ENCODE data around the gene PIK3R3.

PIK3R3 gene

DNA sequence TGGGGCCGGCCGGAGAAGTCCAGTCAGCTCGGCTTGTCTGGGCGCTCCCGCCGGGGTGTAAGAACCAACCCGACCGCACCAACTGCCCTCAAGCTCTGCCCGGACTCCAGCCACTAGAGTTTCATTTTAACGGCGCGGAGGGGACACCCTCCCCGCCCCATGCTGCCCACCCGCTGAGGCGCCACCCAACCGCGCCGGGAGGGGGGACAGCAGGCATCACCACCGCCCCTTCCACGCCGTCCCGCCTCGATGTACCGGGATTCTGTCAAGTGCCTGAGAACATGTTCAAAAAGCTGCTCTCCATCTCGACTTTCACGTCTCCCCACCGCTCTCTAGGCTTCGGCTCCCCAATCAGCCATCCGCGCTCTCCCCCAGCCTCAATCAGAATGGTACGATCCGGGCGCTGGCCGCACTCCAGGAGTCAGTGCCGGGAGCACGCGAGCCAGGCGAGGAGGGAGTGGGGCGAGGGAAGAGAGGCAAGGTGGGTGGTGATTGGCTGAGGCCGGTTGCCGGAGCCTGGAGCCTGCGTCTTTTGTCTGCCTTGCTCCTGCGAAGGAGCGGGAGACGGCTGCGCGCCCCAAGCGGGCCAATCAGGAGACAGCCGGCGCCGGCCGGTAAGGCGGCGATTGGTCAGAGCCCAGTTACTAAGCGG is at the start of gene PIK3R3:
Gene PIK3R3, minus strand, starts transcription at position 101 of the 652 bp plus-strand sequence. CDS start 677 bp downstream, outside the sequence.
- H3K9ac ChIP-seq (ENCODE audit: low read length): peak within 1 kb of the TSS; percentile 81
- no peaks in the 10 kb centered on the region for H4K20me1 ChIP-seq (ENCODE audit: insufficient read depth, low read length)
- H2AFZ ChIP-seq (ENCODE audit: low read length): peak within 1 kb of the TSS; percentile 82; the same call in 1 of the 2 replicates
- H3K4me3 ChIP-seq (ENCODE audit: low read depth, low read length, poor library complexity, severe bottlenecking): peak within 1 kb of the TSS; percentile 77
- peak within 1 kb of the TSS; percentile 68 for H3K27ac ChIP-seq (ENCODE audit: low read depth, low read length, poor library complexity, severe bottlenecking)
- H3K9me3 ChIP-seq (ENCODE audit: low read length): no peaks in the 10 kb centered on the region
- H3K4me1 ChIP-seq (ENCODE audit: insufficient read depth, low read length, severe bottlenecking): peaks cover 25% of the 10 kb centered on the region
- H3K36me3 ChIP-seq (ENCODE audit: insufficient read depth, low read length): no peaks in the 10 kb centered on the region
- no peaks in the 10 kb centered on the region; the same call in 1 of the 2 replicates for H3K79me2 ChIP-seq (ENCODE audit: insufficient read depth, low read length)
- no peaks in the 10 kb centered on the region for H3K27me3 ChIP-seq (ENCODE audit: insufficient read depth, low read length)
- H3K9me2 ChIP-seq (ENCODE audit: low read depth, low read length): no peaks in the 10 kb centered on the region
- H3F3A ChIP-seq (ENCODE audit: insufficient read depth, low read length): no peaks in the 10 kb centered on the region
- peak within 1 kb of the TSS; percentile 94 for H3K4me2 ChIP-seq (ENCODE audit: low read length)
- TF ChIP-seq, protein P1, sequence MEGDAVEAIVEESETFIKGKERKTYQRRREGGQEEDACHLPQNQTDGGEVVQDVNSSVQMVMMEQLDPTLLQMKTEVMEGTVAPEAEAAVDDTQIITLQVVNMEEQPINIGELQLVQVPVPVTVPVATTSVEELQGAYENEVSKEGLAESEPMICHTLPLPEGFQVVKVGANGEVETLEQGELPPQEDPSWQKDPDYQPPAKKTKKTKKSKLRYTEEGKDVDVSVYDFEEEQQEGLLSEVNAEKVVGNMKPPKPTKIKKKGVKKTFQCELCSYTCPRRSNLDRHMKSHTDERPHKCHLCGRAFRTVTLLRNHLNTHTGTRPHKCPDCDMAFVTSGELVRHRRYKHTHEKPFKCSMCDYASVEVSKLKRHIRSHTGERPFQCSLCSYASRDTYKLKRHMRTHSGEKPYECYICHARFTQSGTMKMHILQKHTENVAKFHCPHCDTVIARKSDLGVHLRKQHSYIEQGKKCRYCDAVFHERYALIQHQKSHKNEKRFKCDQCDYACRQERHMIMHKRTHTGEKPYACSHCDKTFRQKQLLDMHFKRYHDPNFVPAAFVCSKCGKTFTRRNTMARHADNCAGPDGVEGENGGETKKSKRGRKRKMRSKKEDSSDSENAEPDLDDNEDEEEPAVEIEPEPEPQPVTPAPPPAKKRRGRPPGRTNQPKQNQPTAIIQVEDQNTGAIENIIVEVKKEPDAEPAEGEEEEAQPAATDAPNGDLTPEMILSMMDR (IDR thresholded peaks at IDR 0.05; ENCODE audit: low read length): no peak

DNA sequence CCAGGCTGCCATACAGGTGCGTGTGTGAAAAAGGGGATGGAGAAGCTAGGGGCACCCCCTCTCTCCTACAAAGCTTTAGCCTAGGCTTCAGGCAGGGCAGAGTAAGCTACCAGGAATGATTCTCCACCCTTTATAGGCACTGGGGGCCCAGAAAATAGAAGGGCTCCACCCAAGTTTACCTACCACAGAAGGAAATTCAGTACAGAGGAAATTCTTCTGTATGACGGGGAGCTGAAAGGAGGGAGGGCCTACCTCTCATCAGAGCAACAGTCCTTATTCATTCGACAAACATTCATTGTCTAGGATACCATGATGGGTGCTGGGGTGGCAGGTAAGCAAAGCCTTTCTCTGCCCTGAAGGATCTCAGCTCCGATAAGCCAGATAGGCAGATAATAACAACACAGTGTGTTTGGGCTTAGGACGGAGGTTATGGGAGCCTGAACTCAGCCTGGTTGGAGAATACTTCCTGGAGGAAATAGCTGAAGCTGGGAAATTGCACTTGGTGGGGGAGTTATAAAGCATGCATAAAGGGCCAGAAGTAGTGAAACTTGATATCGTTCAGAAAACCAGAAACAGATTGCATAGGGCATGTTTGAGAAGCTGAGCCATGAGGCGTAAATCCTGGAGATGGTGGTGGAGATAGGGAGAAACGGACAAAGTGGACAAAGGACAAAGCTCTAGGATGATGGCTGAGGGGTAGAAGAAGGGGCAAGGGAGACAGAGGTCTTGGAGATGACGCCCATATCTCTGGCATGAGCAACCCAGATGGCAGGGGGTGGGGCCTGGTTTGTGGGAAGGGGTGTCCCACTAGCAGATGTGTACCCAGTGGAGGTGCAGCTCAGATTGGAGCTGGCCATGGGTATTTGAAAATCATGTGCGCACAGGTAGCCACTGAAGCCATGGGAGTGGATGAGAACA is 49.2 kb upstream of the PIK3R3 start:
- Histone ChIP-seq H3K36me3 (ENCODE audit: insufficient read depth, low read length) (no peaks in the 10 kb centered on the region), H3K4me2 (ENCODE audit: low read length) (no peak overlapping the region), H3F3A (ENCODE audit: insufficient read depth, low read length) (no peaks in the 10 kb centered on the region), H3K9ac (ENCODE audit: low read length) (no peak overlapping the region), H4K20me1 (ENCODE audit: insufficient read depth, low read length) (no peaks in the 10 kb centered on the region), H3K27ac (ENCODE audit: low read depth, low read length, poor library complexity, severe bottlenecking) (no peak overlapping the region), H3K4me1 (ENCODE audit: insufficient read depth, low read length, severe bottlenecking) (no peaks in the 10 kb centered on the region), H2AFZ (ENCODE audit: low read length) (no peak overlapping the region), H3K9me3 (ENCODE audit: low read length) (no peaks in the 10 kb centered on the region), H3K79me2 (ENCODE audit: insufficient read depth, low read length) (no peaks in the 10 kb centered on the region), H3K27me3 (ENCODE audit: insufficient read depth, low read length) (no peaks in the 10 kb centered on the region), H3K9me2 (ENCODE audit: low read depth, low read length) (no peaks in the 10 kb centered on the region), H3K4me3 (ENCODE audit: low read depth, low read length, poor library complexity, severe bottlenecking) (no peak overlapping the region)
- TF ChIP-seq, protein P1 (IDR thresholded peaks at IDR 0.05; ENCODE audit: low read length): no peak
- TF ChIP-seq EZH2 (IDR thresholded peaks at IDR 0.05; ENCODE audit: borderline replicate concordance, low read length): no peak

DNA sequence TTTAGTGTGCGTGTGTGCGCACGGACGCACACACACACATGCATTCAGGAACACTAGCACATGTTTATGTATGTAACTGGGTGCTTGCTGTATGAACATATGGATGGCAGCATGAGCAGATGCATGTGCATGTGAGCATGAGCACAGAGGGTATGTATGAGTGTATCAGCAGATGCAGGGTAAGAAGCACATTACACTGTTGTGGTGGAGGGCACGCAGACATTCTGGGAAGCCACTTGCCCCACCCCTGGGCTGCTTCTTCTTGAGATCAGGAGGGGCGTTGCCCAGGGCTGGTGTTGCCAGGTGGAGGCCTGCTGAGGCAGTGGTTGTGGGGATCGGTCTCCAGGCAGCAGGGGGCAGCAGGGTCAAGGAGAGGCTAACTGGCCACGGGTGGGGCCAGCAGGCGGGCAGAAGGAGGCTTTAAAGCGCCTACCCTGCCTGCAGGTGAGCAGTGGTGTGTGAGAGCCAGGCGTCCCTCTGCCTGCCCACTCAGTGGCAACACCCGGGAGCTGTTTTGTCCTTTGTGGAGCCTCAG is 47.7 kb upstream of the PIK3R3 start:
- Histone ChIP-seq H3K4me1 (ENCODE audit: insufficient read depth, low read length, severe bottlenecking) (no peaks in the 10 kb centered on the region), H2AFZ (ENCODE audit: low read length) (no peak overlapping the region), H4K20me1 (ENCODE audit: insufficient read depth, low read length) (no peaks in the 10 kb centered on the region), H3K9me3 (ENCODE audit: low read length) (no peaks in the 10 kb centered on the region), H3K27ac (ENCODE audit: low read depth, low read length, poor library complexity, severe bottlenecking) (no peak overlapping the region), H3K9me2 (ENCODE audit: low read depth, low read length) (no peaks in the 10 kb centered on the region), H3K79me2 (ENCODE audit: insufficient read depth, low read length) (no peaks in the 10 kb centered on the region), H3K4me3 (ENCODE audit: low read depth, low read length, poor library complexity, severe bottlenecking) (no peak overlapping the region), H3K27me3 (ENCODE audit: insufficient read depth, low read length) (no peaks in the 10 kb centered on the region), H3K36me3 (ENCODE audit: insufficient read depth, low read length) (no peaks in the 10 kb centered on the region), H3K4me2 (ENCODE audit: low read length) (no peak overlapping the region), H3F3A (ENCODE audit: insufficient read depth, low read length) (no peaks in the 10 kb centered on the region), H3K9ac (ENCODE audit: low read length) (no peak overlapping the region)
- TF ChIP-seq EZH2 (IDR thresholded peaks at IDR 0.05; ENCODE audit: borderline replicate concordance, low read length): no peak
- TF ChIP-seq, protein P1 (IDR thresholded peaks at IDR 0.05; ENCODE audit: low read length): peak; percentile 22; the same call in 1 of the 2 replicates

Data from OCI-LY1 (cell line).